ENCODE data around the gene USP28.
"Not testable (repeated sequence)": the region's sequence is repeated elsewhere in the genome, so short reads cannot be mapped to it uniquely, and the experiment has no call there.

USP28 gene

GRCh38 chr11:113838005-113838404 lies 37.4 kb downstream of the USP28 start:
- DNase-seq (ENCODE audit: low read depth) = no peak

- no peak for DNase-seq (ENCODE audit: low read depth)
Measured at GRCh38 chr11:113835306-113835705, 40.1 kb downstream of the USP28 start.

GRCh38 chr11:113833151-113833550 lies 42.2 kb downstream of the USP28 start:
- DNase-seq (ENCODE audit: low read depth) = no peak

DNA sequence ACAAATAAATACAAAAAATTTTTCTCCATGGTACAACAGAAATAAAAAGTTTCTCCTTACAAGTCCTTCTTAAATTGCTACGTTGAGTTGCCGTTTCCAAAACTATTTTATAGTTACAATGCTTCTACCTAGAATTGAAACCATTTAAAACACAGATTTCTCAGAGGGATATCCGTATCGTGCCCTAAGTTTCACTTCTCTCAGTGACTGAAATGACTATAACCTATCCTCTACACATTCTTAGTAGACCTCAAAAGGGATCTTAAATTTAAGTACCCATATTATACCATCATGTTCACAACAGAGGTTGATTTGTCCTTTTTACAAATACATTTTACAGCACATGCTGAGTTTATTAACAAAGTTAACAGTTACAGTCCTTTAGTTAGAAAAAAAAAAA lies 44.1 kb downstream of the USP28 start:
- no peak for DNase-seq (ENCODE audit: low read depth)

DNA sequence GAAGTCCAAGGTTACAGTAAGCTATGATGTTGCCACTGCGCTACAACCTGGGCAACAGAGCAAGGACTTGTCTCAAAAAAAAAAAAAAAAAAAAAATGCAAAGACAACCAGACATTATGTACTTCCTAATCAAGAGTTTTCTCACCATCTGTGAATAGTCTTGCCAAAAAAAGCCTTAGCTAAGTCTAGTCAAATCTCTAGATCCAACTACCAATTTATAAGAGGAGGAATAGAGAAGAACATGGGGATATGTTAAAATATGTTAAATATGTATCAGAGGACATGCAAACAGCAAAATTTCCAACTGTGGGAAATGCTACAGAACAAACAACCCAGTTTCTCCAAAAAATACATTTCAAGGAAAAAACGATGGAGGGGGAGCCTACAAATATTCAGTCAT lies 45.6 kb downstream of the USP28 start:
- DNase-seq (ENCODE audit: low read depth) = no peak

DNA sequence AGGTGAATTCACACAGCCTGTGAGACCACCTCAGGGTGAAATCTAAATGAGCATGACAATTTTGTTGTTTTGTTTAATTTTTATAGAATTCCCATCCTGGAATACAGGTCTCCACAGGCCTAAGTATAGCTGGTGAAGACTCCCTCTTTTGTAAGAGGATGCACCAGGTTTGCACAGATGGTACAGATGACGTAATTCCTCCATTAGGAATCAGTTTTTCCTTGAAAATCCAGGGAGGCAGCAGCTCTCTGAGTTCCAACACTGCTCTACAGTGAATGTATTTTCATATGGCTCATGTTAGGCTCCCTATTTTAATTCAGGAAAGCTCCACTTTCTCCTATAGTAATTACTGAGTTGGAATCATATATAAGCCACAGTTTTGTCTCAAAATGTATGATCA lies 47.2 kb downstream of the USP28 start:
- DNase-seq (ENCODE audit: low read depth) = no peak

- DNase-seq (ENCODE audit: low read depth) = no peak
Measured at GRCh38 chr11:113827477-113827876, 47.9 kb downstream of the USP28 start.

DNA sequence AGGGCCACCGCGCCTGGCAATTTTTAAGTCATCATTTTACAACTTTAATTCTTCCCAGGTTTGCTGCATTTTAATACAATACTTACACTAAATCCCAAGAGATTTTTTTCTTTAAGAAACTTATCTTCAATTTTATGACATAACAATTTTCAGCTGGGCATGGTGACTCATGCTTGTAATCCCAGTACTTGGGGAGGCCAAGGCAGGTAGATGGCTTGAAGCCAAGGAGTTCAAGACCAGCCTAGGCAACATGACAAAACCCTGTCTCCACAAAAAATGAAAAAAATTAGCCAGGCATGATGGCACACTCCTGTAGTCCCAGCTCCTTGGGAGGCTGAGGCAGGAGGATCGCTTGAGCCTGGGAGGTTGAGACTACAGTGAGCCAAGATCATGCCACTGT lies 56.9 kb downstream of the USP28 start:
- DNase-seq (ENCODE audit: low read depth) = no peak

DNA sequence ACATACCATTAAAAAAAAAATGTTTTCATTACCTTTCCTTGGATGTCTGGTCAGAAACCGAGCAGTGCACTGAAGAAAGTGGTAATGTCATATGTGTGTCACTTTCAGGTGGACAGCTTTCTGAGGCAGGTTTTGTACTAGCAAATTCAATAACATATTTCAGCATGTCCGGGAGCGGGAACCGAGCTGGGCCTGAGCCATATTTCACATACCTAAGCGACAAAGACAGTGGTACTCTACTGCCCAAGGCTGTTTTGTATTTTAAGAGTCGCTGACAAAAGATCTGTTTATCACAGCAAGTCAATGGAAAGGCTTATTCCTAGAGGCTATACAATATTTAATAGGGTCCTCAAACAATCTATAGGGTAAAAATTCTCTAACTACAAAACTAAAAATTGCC lies 57.7 kb downstream of the USP28 start:
- no peak for DNase-seq (ENCODE audit: low read depth)

DNA sequence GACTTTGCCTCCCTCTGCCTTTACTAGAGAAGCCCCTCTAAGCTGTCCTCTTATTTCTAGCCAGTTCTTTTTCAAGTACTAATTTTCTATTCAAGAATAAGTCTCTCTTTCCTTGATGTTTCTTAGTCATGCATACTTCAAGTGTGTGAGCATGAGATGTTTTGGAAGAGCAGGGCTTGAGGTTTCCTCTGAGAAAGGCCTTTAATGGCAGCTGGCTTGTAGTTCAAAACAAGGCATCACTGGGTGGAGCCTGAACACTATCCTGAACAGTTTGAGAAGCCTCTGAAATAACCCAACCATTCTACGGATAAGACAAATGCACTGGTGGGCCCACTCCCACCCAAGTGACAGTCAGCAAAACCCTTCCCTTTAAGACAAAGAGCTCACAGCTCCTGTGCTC lies 58.2 kb downstream of the USP28 start:
- DNase-seq (ENCODE audit: low read depth) = no peak

DNA sequence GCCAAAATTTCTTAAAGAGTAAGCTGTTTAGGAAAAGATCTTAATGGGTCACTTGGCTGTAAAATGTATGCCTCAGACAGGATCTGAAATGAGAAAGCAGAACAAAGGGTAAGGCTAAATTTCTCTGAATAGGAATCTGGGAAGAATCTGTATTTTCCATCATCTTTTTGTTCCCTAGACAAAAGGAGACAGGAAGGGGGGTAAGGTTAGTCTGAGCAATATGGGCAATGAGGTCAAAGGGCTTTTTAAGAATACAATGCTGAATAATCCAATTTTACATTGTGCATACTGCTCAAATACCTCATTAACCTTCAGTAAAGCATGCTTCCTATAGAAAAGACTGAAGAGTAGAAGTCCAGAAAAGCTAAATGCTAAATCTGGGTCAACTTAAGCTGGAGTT lies 61.2 kb downstream of the USP28 start:
- no peak for DNase-seq (ENCODE audit: low read depth)

- no peak for DNase-seq (ENCODE audit: low read depth)
Measured at GRCh38 chr11:113808931-113809330, 66.4 kb downstream of the USP28 start.

GRCh38 chr11:113806406-113806805 lies 69.0 kb downstream of the USP28 start:
- no peak for DNase-seq (ENCODE audit: low read depth)

DNA sequence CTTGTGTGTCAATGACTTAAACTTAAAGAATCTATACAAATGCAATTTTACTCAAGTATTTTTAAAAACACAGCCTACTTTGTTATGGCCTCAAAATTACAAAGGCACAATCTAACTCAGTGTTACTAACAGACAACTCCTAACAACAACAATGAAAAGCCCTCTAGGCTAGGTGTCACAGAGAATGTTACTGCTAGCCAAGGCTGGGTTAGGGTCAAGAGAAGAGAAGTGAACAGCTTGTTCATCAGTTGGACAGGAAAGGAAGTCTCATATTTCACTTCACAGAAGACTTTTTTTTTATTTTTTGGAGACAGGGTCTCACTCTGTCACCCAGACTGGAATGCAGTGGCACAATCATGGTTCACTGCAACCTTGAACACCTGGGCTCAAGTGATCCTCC lies 69.7 kb downstream of the USP28 start:
- no peak for DNase-seq (ENCODE audit: low read depth)

GRCh38 chr11:113802621-113803020 lies 72.8 kb downstream of the USP28 start:
- DNase-seq (ENCODE audit: low read depth) = no peak

DNA sequence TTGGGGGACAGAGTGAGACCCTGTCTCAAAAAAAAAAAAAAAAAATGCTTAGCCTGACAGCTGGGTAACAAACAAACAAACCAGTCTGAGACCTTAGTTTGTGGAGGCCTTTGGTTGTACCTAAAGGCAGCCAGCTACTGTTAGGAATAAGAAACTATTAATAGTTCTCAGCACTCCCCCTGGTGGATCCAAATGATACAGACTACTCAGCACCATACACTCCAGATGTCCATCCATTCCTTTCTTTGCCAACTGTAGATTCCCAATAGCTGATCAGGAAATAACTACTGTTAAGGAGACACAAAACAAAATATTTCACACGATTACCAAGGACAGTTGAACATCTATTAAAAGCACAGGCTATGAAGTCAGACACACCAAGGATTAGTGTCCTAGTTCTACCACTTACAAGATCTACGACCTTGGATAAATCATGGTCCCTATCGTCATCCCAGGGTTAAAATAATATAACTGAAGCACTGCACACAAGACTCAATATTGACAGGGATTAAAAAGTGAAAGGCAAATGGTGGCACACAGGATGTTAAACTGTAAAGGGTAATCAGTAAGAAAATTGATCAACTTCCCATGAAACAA lies 78.6 kb downstream of the USP28 start:
- no peak for DNase-seq (ENCODE audit: low read depth)

DNA sequence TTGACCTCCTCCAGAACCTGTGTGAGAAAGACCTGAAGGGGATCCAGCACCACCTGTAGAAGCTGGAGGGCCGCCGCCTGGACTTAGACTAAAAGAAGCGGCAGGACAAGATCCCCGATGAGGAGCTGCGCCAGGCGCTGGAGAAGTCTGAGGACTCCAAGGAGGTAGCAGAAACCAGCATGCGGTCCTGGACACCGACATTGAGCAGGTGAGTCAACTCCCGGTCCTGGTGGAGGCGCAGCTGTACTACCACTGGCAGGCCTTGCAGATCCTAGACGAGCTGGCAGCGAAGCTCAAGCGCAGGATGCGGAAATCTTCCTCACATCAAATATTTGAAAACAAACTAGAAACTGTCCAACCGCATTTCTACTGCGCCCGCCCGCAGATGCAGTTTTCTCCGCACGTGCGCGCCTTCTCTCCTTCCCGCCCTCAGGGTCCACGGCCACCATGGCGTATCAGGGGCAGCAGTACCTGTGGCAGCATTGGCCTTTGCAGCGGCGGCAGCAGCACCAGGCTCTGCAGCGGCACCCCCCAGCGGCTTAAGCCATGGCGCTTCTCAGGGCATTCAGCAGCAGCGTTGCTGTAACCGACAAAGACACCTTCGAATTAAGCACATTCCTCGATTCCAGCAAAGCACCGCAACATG lies 85.6 kb downstream of the USP28 start:
- DNase-seq (ENCODE audit: low read depth) = no peak

DNA sequence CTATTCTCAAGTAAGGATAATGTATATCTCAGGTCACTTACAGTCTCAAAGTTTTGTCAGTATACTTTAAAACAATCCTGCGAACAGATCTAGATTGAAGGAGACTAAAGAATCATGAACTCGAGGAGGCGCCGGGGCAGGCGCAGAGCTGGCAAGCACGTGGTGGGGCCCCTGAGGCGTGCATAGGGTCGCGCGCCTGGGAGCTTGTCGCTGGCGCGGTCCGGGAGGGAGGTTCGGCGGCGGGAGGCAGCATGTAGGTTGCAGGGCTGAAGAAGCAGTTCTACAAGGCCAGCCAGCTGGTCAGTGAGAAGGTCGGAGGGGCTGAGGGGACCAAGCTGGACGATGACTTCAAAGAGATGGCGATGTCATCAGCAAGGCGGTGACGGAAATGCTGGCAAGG lies 86.4 kb downstream of the USP28 start:
- DNase-seq (ENCODE audit: low read depth) = not testable (repeated sequence)

DNA sequence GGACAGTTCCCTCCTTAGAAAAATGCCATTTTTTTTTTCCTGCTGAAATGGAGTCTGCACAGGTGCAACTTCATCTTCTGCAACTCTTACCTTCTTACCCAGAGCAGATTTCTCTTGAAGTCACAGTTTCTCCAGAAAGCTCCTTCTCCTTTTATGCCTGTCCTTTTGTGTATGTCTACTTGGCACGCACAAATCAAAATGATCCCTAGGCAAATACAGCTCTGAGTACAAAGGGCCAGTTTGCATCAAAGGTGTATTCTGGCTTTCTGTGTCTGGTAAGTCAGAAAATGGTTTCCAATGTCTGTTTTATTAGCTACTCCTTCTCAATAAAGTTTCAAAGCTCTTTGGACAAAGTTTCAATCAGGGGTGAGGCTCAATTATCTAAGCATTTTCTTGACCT lies 93.2 kb downstream of the USP28 start:
- no peak for DNase-seq (ENCODE audit: low read depth)

DNA sequence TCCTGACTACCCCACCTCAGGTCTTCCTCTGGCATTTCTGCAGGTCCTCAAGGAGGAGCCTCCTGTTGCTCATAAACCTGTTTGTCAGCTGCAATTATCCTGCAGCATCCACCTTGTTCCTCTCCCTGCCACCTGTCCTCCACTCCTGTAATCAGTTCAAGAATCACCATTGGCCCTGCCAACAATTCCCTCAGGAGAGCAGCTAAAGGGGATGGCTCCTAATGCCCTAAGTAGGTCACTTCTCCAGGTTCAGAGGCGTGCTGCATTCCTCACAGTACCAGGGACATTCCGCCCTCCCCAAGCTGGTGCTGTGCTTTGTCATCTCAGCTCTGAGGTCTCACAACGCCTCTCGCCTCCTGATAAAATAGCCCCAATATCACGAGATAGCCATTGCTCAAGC lies 93.7 kb downstream of the USP28 start:
- DNase-seq (ENCODE audit: low read depth) = no peak

DNA sequence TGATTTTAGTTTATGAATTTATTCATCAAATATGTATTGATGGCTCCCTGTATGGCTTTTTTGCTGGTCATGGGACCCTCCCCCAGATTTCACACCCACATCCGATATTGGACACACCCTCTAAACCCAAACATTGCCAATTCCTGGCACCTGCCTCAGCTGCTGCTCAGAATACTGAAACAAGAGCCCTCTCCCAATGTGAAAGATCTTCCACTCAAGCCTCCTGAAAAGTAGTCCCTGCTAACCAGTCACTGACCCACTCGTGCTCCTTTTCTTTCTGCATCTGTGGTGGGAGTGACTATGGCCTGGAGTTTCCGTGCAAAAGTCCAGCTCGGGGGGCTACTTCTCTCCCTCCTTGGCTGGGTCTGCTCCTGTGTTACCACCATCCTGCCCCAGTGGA lies 95.9 kb downstream of the USP28 start, which contains the start of gene CLDN25:
CLDN25 (plus strand) TSS at position 301 of the 400 bp plus-strand sequence; CDS start at position 301, 0 bp downstream.
- no peak for DNase-seq (ENCODE audit: low read depth)

DNA sequence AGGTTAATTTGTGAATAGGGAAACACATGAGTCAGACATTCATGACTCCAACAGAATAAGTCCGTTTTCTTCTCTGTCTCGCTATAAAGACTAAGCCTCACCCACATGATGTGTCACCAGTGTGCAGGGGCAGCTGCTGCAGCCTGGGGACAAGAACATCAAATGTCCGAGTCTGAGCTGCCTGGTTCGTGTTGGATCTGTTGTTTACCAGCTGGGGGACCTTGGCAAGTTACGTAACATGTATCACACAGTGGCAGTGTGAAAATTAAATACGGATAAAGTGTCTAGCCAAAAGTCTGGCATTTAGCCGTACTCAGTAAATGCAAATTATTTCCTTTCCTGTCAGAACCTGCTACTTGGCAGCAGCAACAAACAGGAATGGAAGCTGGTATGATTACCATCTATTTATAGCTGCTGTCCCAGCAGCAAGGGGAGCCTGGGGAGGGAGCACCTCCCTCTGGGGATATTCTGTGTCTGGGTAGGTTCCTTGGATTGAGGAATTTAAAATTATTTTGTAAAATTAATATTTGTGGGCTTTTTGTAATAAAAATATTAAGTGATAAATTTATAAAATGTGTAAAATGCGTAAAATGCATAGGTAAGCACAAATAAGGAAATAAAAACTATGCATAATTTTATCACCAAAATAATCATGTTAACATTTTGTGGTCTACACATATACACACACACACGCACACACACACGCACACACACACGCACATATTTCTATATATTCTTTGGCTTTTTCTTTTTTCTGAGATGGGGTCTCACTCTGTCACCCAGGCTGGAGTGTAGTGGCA lies 97.1 kb downstream of the USP28 start:
- no peak for DNase-seq (ENCODE audit: low read depth)

DNA sequence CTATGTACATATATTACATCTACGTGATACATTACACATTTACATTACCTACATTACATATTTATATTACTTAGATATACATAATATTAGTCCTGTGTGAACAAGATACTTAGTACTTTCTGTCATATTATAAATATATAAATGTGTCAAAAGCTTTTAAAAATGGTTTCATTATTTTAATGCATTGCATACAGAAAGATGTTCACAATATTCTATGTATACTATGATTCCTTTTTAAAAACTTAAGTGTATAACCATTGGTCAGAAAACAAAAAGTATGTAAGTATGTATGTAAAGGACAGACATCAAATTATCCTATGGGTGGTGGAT lies 101.2 kb downstream of the USP28 start:
- DNase-seq (ENCODE audit: low read depth) = no peak
